Heart left ventricle (tissue), 16 donors: ENCODE results near the gene TP53RK. TPM values are rescaled to one million over a fixed set of nuclear protein-coding genes. Genes with fewer than 3 reads are reported as not detected.
A peak's percentile ranks its signal among the peaks of the same experiment; 100 is the strongest.

Experiments
- ATAC-seq, 4 donors: fragments of 200-7000 bp; cut with Tn5 transposase; one replicate each; pipeline ENCODE4 v1.9.1; 2020 to 2022; ENCODE audit warnings: moderate library complexity in 4 of 4, mild to moderate bottlenecking in 3 of 4, moderate number of reproducible peaks in 1 of 4
- DNase-seq, 5 donors: peaks; one replicate each; pipeline ENCODE4 v3.0.0-alpha.2; 2020
- H3K27ac ChIP-seq, 12 donors: fragments of 200-600 bp; sonication (generic) in 4 of 12; one replicate each; pipeline versions ENCODE4 v1.5.0 to v1.8.0; 2016 to 2022; ENCODE audit warnings: mild to moderate bottlenecking in 2 of 12
- H3K27me3 ChIP-seq, 9 donors: fragments of 200-600 bp; sonication (generic) in 2 of 9; one replicate each; pipeline versions ENCODE4 v1.5.1 to v1.8.0; 2016 to 2022; ENCODE audit warnings: mild to moderate bottlenecking in 3 of 9
- H3K36me3 ChIP-seq, 9 donors: fragments of 200-600 bp; sonication (generic) in 2 of 9; one replicate each; pipeline versions ENCODE4 v1.5.0 to v1.8.0; 2018 to 2022; ENCODE audit warnings: mild to moderate bottlenecking in 2 of 9
- H3K4me1 ChIP-seq, 12 donors: fragments of 200-600 bp; sonication (generic) in 4 of 12; one replicate each; pipeline versions ENCODE4 v1.5.0 to v1.8.0; 2016 to 2022; ENCODE audit warnings: mild to moderate bottlenecking in 3 of 12
- H3K4me3 ChIP-seq, 12 donors: fragments of 200-600 bp; sonication (generic) in 4 of 12; one replicate each; pipeline versions ENCODE4 v1.5.0 to v1.8.0; 2017 to 2022; ENCODE audit warnings: mild to moderate bottlenecking in 9 of 12, moderate library complexity in 4 of 12
- H3K9me3 ChIP-seq, 12 donors: fragments of 200-600 bp; sonication (generic) in 4 of 12; one replicate each; pipeline versions ENCODE4 v1.5.0 to v1.8.0; 2016 to 2022; ENCODE audit warnings: mild to moderate bottlenecking in 1 of 12
- CTCF ChIP-seq, 12 donors: fragments of 200-600 bp; sonication (generic) in 4 of 12; IDR thresholded peaks; one replicate each; pipeline versions ENCODE4 v1.5.0 to v1.8.0; 2018 to 2022; ENCODE audit warnings: antibody characterized with exemption in 12 of 12, mild to moderate bottlenecking in 5 of 12
- POLR2A ChIP-seq, 2 donors: fragments of 450-650 bp; IDR thresholded peaks; one replicate each; pipeline ENCODE4 v1.6.1; 2017; ENCODE audit warnings: antibody characterized with exemption in 2 of 2, mild to moderate bottlenecking in 2 of 2, moderate library complexity in 2 of 2
- WGBS, 4 donors: extraction: QIAGEN DNeasy Blood & Tissue Kit in 2 of 4; methylation state at CpG; one replicate each; pipeline versions ENCODE4 v1.1.5 to v1.1.7; 2013 to 2018; 5-methylcytosine and 5-hydroxymethylcytosine counted together
- intact Hi-C, 10 donors: fragments of 100-400 bp; cut with DNase I; formaldehyde crosslinking; loops; one replicate each; pipeline versions ENCODE4 v1.11.1 to v1.14.2; 2022
- long read RNA-seq, 3 donors: library from polyadenylated mRNA; unstranded; transcript quantifications; one replicate each; pipeline ENCODE4 v2.0.0, GENCODE V29; 2020 to 2021
- polyA plus RNA-seq, 2 donors: library from polyadenylated mRNA; stranded (reverse); fragments of 200-250 nt; gene quantifications; one replicate each; pipeline ENCODE4 v1.2.3, GENCODE V29; 2013
- total RNA-seq, 9 donors: library from RNA; depleted of rRNA in 2 of 9; stranded (reverse); fragments of >200 nt in 2 of 9; fragmentation: NEBNext Ultra II Directional in 3 of 9; extraction: Animal tissue kit (Norgen Biotek cat#: 25700) in 3 of 9; gene quantifications; one replicate each; pipeline versions ENCODE4 v1.1.0 to v1.2.4, GENCODE V29; 2016 to 2023
- donor health status: ischemic (EF 13 %, LVEDD 7.1; RV severe dilation, severe dysfunction).
- donor health status: healthy with polysubstance abuse.
- donor health status: DM: no; HTN: yes; CAD: no.
- donor health status: DM: no; HTN: no; CAD: no.
- donor health status: ischemic (EF 25% LVEDD 6.9; RV normal size, moderate dysfunction).
- donor health status: ischemic (EF 25% LVEDD 5.7; RV mildly dilated, moderate dysfunction).
- donor health status: healthy.
- donor health status: DM: yes; HTN: yes; CAD: no.
- donor health status: ischemic (EF 35%, LVEDD 5.7; RV mildly dilated, moderate dysfunction).
- donor health status: nonischemic (EF 11% LVEDD 7.7; RV severe dilation, severe dysfunction).
- donor health status: DM: yes; HTN: yes; CAD: no.
- donor health status: PGD.
- donor health status: ischemic (EF 29% LVEDD 5.4; RV normal size, mild dysfunction).
- donor health status: nonischemic (EF 23%, LVEDD 6.1; RV moderate dilation, normal function).

The TP53RK gene
- 10 to 100 TPM in 1 of 9 donors, 1 to 10 TPM in 8; 5.1 to 10.8 (median 7.9) TPM for total RNA-seq
- 1 to 10 TPM; 5.0 to 9.9 TPM for polyA plus RNA-seq
- long read RNA-seq, donor 1, transcript TP53RK-202 (2 exons, 3,515 nt), result major isoform, 9 of 11 reads
- long read RNA-seq, donor 1, partial matches to known transcripts, result 0 of 11 reads
- long read RNA-seq, donor 1, other reads (novel, unspliced or antisense), result 2 of 11 reads
- long read RNA-seq, donor 2, transcript TP53RK-202 (2 exons, 3,515 nt), result major isoform, 30 of 32 reads
- long read RNA-seq, donor 2, partial matches to known transcripts, result 1 of 32 reads
- long read RNA-seq, donor 2, other reads (novel, unspliced or antisense), result 0 of 32 reads
- long read RNA-seq, donor 3, transcript TP53RK-202 (2 exons, 3,515 nt), result major isoform, 10 of 10 reads
- long read RNA-seq, donor 3, partial matches to known transcripts, result 0 of 10 reads
- long read RNA-seq, donor 3, other reads (novel, unspliced or antisense), result 0 of 10 reads

GRCh38 chr20:46689082-46689753 lies at the start of gene TP53RK:
Gene TP53RK, minus strand, starts transcription at chr20:46689444. Its CDS starts 30 bp downstream, at chr20:46689414.
- H3K4me1 ChIP-seq, result peaks cover 0 to 33% (median 21%) of the 10 kb centered on the region in 12 donors
- H3K36me3 ChIP-seq, result peaks cover 0 to 23% (median 11%) of the 10 kb centered on the region in 9 donors
- WGBS, 4 donors, result 0 to 1% (median 0%) methylated on average over 32 to 71 of the region's 71 CpGs
- DNase-seq, result peak; percentile 98 to 99 (median 99)
- H3K27me3 ChIP-seq, result no peaks in the 10 kb centered on the region
- peak within 1 kb of the TSS; percentile 63 to 92 (median 76) for H3K4me3 ChIP-seq
- peaks cover 0 to 3% (median 0%) of the 10 kb centered on the region in 12 donors for H3K9me3 ChIP-seq
- TF ChIP-seq POLR2A (IDR thresholded peaks at IDR 0.05) (peak in 1 of 2 donors; percentile 87), CTCF (IDR thresholded peaks at IDR 0.05) (peak in 9 of 12 donors; percentile 10 to 56 (median 39))
- intact Hi-C loops, result loop anchor here in 3 of 10 donors (2.0 to 10.0 kb wide), 4 partner anchors 117 to 554 kb away; partner anchors contain the start of gene ZNF334 (in 1 of the 3)
- peak within 1 kb of the TSS; percentile 75 to 98 (median 92) for H3K27ac ChIP-seq
- peak; percentile 97 to 99 (median 98) for ATAC-seq

- WGBS, 4 donors, result 95 to 97% (median 96%) methylated on average over 2 of the region's 2 CpGs
Observed at GRCh38 chr20:46735436-46735835, 46.2 kb upstream of the TP53RK start.

GRCh38 chr20:46731770-46732169 lies 42.5 kb upstream of the TP53RK start:
- Histone ChIP-seq H3K9me3 (no peaks in the 10 kb centered on the region), H3K36me3 (peaks cover 0 to 17% (median 0%) of the 10 kb centered on the region in 9 donors), H3K4me3 (no peak overlapping the region), H3K4me1 (no peaks in the 10 kb centered on the region), H3K27me3 (no peaks in the 10 kb centered on the region), H3K27ac (no peak overlapping the region)
- ATAC-seq, result no peak
- DNase-seq, result no peak
- TF ChIP-seq CTCF (IDR thresholded peaks at IDR 0.05) (no peak), POLR2A (IDR thresholded peaks at IDR 0.05) (no peak)
- 76 to 82% (median 81%) methylated on average over 4 of the region's 4 CpGs for WGBS, 4 donors
- intact Hi-C loops, result no loop called here

More at GRCh38 chr20:46735436-46735835, 46.2 kb upstream of the TP53RK start:
- Histone ChIP-seq H3K27me3 (no peaks in the 10 kb centered on the region), H3K27ac (no peak overlapping the region), H3K4me1 (no peaks in the 10 kb centered on the region), H3K9me3 (no peaks in the 10 kb centered on the region), H3K36me3 (peaks cover 0 to 13% (median 0%) of the 10 kb centered on the region in 9 donors), H3K4me3 (no peak overlapping the region)
- TF ChIP-seq CTCF (IDR thresholded peaks at IDR 0.05) (no peak), POLR2A (IDR thresholded peaks at IDR 0.05) (no peak)
- ATAC-seq, result no peak
- intact Hi-C loops, result no loop called here
- DNase-seq, result no peak
